Hepatocyte (in vitro differentiated cells): ENCODE data around the gene LPAR2. TPM values are rescaled to one million over a fixed set of nuclear protein-coding genes. Genes with fewer than 3 reads are reported as not detected.
A peak's percentile ranks its signal among the peaks of the same experiment; 100 is the strongest.

Experiments used
- DNase-seq: peaks from one replicate; pipeline ENCODE4 v3.0.0-alpha.2; 2016; ENCODE audit warnings: low spot score
- H2AFZ ChIP-seq: fragments of 200-600 bp; sonication (generic); 2 replicates; pipeline ENCODE4 v1.6.0; 2016; ENCODE audit warnings: antibody characterized with exemption, mild to moderate bottlenecking
- H3K27ac ChIP-seq: fragments of 200-600 bp; sonication (generic); 2 replicates; pipeline ENCODE4 v1.5.1; 2016; ENCODE audit warnings: mild to moderate bottlenecking
- H3K27me3 ChIP-seq: fragments of 200-600 bp; sonication (generic); 2 replicates; pipeline ENCODE4 v1.6.1; 2016
- H3K36me3 ChIP-seq: fragments of 200-600 bp; sonication (generic); replicated peaks from 2 replicates; pipeline ENCODE4 v1.5.1; 2016; ENCODE audit warnings: low read depth; ENCODE audit not compliant: insufficient read depth
- H3K4me1 ChIP-seq: fragments of 200-600 bp; sonication (generic); 2 replicates; pipeline ENCODE4 v1.5.1; 2016; ENCODE audit warnings: mild to moderate bottlenecking, moderate library complexity; ENCODE audit not compliant: insufficient read depth
- H3K4me2 ChIP-seq: fragments of 200-600 bp; sonication (generic); 2 replicates; pipeline ENCODE4 v1.6.0; 2016
- H3K4me3 ChIP-seq: fragments of 200-600 bp; sonication (generic); 2 replicates; pipeline ENCODE4 v1.5.1; 2016; ENCODE audit warnings: mild to moderate bottlenecking
- H3K79me2 ChIP-seq: fragments of 200-600 bp; sonication (generic); 2 replicates; pipeline ENCODE4 v1.6.0; 2017; ENCODE audit warnings: mild to moderate bottlenecking
- H3K9me2 ChIP-seq: fragments of 200-600 bp; sonication (generic); replicated peaks from 2 replicates; pipeline ENCODE4 v1.6.0; 2017; ENCODE audit warnings: mild to moderate bottlenecking; ENCODE audit not compliant: insufficient read depth
- H3K9me3 ChIP-seq: fragments of 200-600 bp; sonication (generic); 2 replicates; pipeline ENCODE4 v1.5.1; 2016; ENCODE audit warnings: low read depth, mild to moderate bottlenecking
- H4K20me1 ChIP-seq: fragments of 200-600 bp; sonication (generic); 2 replicates; pipeline ENCODE4 v1.6.0; 2016; ENCODE audit warnings: mild to moderate bottlenecking; ENCODE audit not compliant: insufficient read depth, poor library complexity, severe bottlenecking
- CTCF ChIP-seq: fragments of 200-600 bp; sonication (generic); IDR thresholded peaks from 2 replicates; pipeline ENCODE4 v1.5.1; 2016; ENCODE audit warnings: antibody characterized with exemption, mild to moderate bottlenecking; ENCODE audit not compliant: poor library complexity
- EZH2 ChIP-seq: fragments of 200-600 bp; sonication (generic); IDR thresholded peaks from 2 replicates; pipeline ENCODE4 v1.6.1; 2016; ENCODE audit warnings: antibody characterized with exemption, mild to moderate bottlenecking, borderline replicate concordance
- EZH2phosphoT487 ChIP-seq: fragments of 200-600 bp; sonication (generic); IDR thresholded peaks from one replicate; pipeline ENCODE4 v1.6.1; 2018; ENCODE audit warnings: antibody characterized with exemption, mild to moderate bottlenecking, low read depth, moderate library complexity; ENCODE audit not compliant: unreplicated experiment, severe bottlenecking
- WGBS: methylation state at CpG from one replicate; pipeline ENCODE4 v1.1.6; 2016; ENCODE audit warnings: low lambda C conversion rate; ENCODE audit errors: missing lambda C conversion rate; 5-methylcytosine and 5-hydroxymethylcytosine counted together
- polyA plus RNA-seq: library from polyadenylated mRNA; unstranded; fragments of >200 nt; fragmentation: Nextera tagmentation; extraction: Ambion mirVana; gene quantifications from 2 replicates; pipeline ENCODE4 v1.2.1, GENCODE V29; 2016
- total RNA-seq: library from RNA; depleted of rRNA; stranded (reverse); fragments of >200 nt; gene quantifications from 2 replicates; pipeline ENCODE4 v1.2.3, GENCODE V29; 2014

The LPAR2 gene
- total and polyA plus RNA-seq, 2 experiments from 2014 or later = 20.1 to 33.1 TPM

GRCh38 chr19:19645233-19645870, 17.3 kb upstream of the LPAR2 start:
- no peak for TF ChIP-seq EZH2phosphoT487
- no peak for TF ChIP-seq CTCF
- H3K36me3 ChIP-seq = no peaks in the 10 kb centered on the region
- WGBS = 93% methylated on average over 12 of the region's 17 CpGs

GRCh38 chr19:19644054-19644388, 16.0 kb upstream of the LPAR2 start:
- peaks cover 4% of the 10 kb centered on the region for H3K4me1 ChIP-seq
- 40% methylated on average over 5 of the region's 5 CpGs for WGBS
- no peaks in the 10 kb centered on the region for H4K20me1 ChIP-seq
- no peaks in the 10 kb centered on the region for H3K79me2 ChIP-seq
- H3K4me3 ChIP-seq = no peak overlapping the region
- peak overlapping the region; percentile 100 for H3K4me2 ChIP-seq
- H3K36me3 ChIP-seq = no peaks in the 10 kb centered on the region
- no peak for DNase-seq
- H3K27ac ChIP-seq = peak overlapping the region; percentile 96
- TF ChIP-seq EZH2 = no peak
- TF ChIP-seq EZH2phosphoT487 = no peak
- TF ChIP-seq CTCF = no peak
- H3K9me2 ChIP-seq = no peaks in the 10 kb centered on the region
- no peaks in the 10 kb centered on the region for H3K9me3 ChIP-seq
- no peaks in the 10 kb centered on the region for H3K27me3 ChIP-seq
- H2AFZ ChIP-seq = no peak overlapping the region

More at GRCh38 chr19:19645233-19645870, 17.3 kb upstream of the LPAR2 start:
- Histone ChIP-seq H3K9me2 (no peaks in the 10 kb centered on the region), H3K27ac (no peak overlapping the region), H3K27me3 (no peaks in the 10 kb centered on the region), H3K9me3 (no peaks in the 10 kb centered on the region), H2AFZ (no peak overlapping the region), H4K20me1 (no peaks in the 10 kb centered on the region), H3K79me2 (no peaks in the 10 kb centered on the region), H3K4me1 (peaks cover 4% of the 10 kb centered on the region), H3K4me2 (no peak overlapping the region), H3K4me3 (no peak overlapping the region)
- no peak for DNase-seq

GRCh38 chr19:19643158-19644053, 15.4 kb upstream of the LPAR2 start, which contains the start of gene GMIP:
Gene GMIP (minus strand): TSS chr19:19643657. CDS start chr19:19643529, 128 bp downstream.
- peak within 1 kb of the TSS; percentile 96 for H3K27ac ChIP-seq
- H3K9me2 ChIP-seq = no peaks in the 10 kb centered on the region
- peaks cover 4% of the 10 kb centered on the region for H3K4me1 ChIP-seq
- DNase-seq = peak; percentile 85
- peak within 1 kb of the TSS; percentile 99 for H2AFZ ChIP-seq
- no peaks in the 10 kb centered on the region for H3K27me3 ChIP-seq
- no peaks in the 10 kb centered on the region for H3K36me3 ChIP-seq
- TF ChIP-seq EZH2phosphoT487 (no peak), CTCF (peak; percentile 83)
- H3K79me2 ChIP-seq = no peaks in the 10 kb centered on the region
- peak within 1 kb of the TSS; percentile 100 for H3K4me3 ChIP-seq
- 2% methylated on average over 41 of the region's 50 CpGs for WGBS
- H3K4me2 ChIP-seq = peak within 1 kb of the TSS; percentile 100
- H3K9me3 ChIP-seq = no peaks in the 10 kb centered on the region
- H4K20me1 ChIP-seq = no peaks in the 10 kb centered on the region
